IMR-90 (cell line): ENCODE measurements around the gene CASTOR1. TPM values are rescaled to one million over a fixed set of nuclear protein-coding genes. Genes with fewer than 3 reads are reported as not detected.

Experiments
- ATAC-seq: fragments of 200-7000 bp; cut with Tn5 transposase; 2 replicates; pipeline ENCODE4 v1.9.1; 2020; ENCODE audit warnings: low read depth, mild to moderate bottlenecking, moderate library complexity
- BruUV-seq: library from RNA; stranded (reverse); fragments of 400-500 nt; replicated peaks from 2 replicates; lab custom pipeline; 2021; lab: Mats Ljungman, UMichigan
- CTCF ChIA-PET: fragments of 300-600 bp; formaldehyde crosslinking; extraction: SDS; loops from one replicate; lab custom pipeline; 2021; ENCODE audit warnings: antibody characterized with exemption; lab: Yijun Ruan, JAX
- POLR2A ChIA-PET: fragments of 300-600 bp; sonication (Branson Sonifier 250); formaldehyde crosslinking; loops from one replicate; lab custom pipeline; 2022; ENCODE audit warnings: antibody characterized with exemption; ENCODE audit not compliant: unreplicated experiment; lab: Charles Lee
- DNase-seq: peaks from one replicate; pipeline ENCODE4 v3.0.0; 2013
- H2AFZ ChIP-seq: replicated peaks from 2 replicates; pipeline ENCODE3; 2013; ENCODE audit warnings: low read length, mild to moderate bottlenecking; ENCODE audit not compliant: poor library complexity
- H2AK5ac ChIP-seq: 2 replicates; pipeline ENCODE4 v1.6.1; 2013; ENCODE audit warnings: low read depth, low read length, inconsistent platforms
- H2AK9ac ChIP-seq: replicated peaks from 2 replicates; pipeline ENCODE3; 2013; ENCODE audit warnings: mild to moderate bottlenecking, low read depth, low read length, moderate library complexity; ENCODE audit not compliant: poor library complexity
- H2BK120ac ChIP-seq: 2 replicates; pipeline ENCODE4 v1.6.1; 2013; ENCODE audit warnings: low read depth, low read length, inconsistent platforms
- H2BK15ac ChIP-seq: 3 replicates; pipeline ENCODE4 v1.6.1; 2013; ENCODE audit warnings: low read depth, low read length, inconsistent platforms
- H2BK20ac ChIP-seq: 2 replicates; pipeline ENCODE4 v1.6.1; 2013; ENCODE audit warnings: low read depth, mild to moderate bottlenecking, inconsistent platforms, low read length, moderate library complexity
- H2BK5ac ChIP-seq: 2 replicates; pipeline ENCODE4 v1.6.1; 2013; ENCODE audit warnings: mild to moderate bottlenecking, low read depth, low read length, inconsistent platforms; ENCODE audit not compliant: poor library complexity, severe bottlenecking
- H3K14ac ChIP-seq: replicated peaks from 2 replicates; pipeline ENCODE4 v1.6.1; 2013; ENCODE audit warnings: low read depth, low read length, inconsistent platforms
- H3K18ac ChIP-seq: 2 replicates; pipeline ENCODE4 v1.6.1; 2013; ENCODE audit warnings: low read depth, low read length, control low read depth
- H3K23ac ChIP-seq: 2 replicates; pipeline ENCODE4 v1.6.1; 2013; ENCODE audit warnings: low read depth, low read length, inconsistent platforms
- H3K27ac ChIP-seq: 2 replicates; pipeline ENCODE4 v1.5.1; 2013; ENCODE audit warnings: mild to moderate bottlenecking, control low read depth, low read length; ENCODE audit not compliant: insufficient read depth
- H3K27me3 ChIP-seq: 2 replicates; pipeline ENCODE4 v1.6.1; 2013; ENCODE audit warnings: low read length; ENCODE audit not compliant: control insufficient read depth, insufficient read depth
- H3K36me3 ChIP-seq: 2 replicates; pipeline ENCODE4 v1.6.1; 2013; ENCODE audit warnings: low read length, mixed read lengths; ENCODE audit not compliant: control insufficient read depth, insufficient read depth
- H3K4ac ChIP-seq: 2 replicates; pipeline ENCODE4 v1.6.1; 2013; ENCODE audit warnings: low read depth, low read length, inconsistent platforms
- H3K4me1 ChIP-seq: 2 replicates; pipeline ENCODE4 v1.6.1; 2013; ENCODE audit warnings: low read length, mixed read lengths; ENCODE audit not compliant: control insufficient read depth, insufficient read depth
- H3K4me2 ChIP-seq: 2 replicates; pipeline ENCODE4 v1.6.1; 2013; ENCODE audit warnings: low read depth, mild to moderate bottlenecking, control low read depth, low read length, moderate library complexity
- H3K4me3 ChIP-seq: 2 replicates; pipeline ENCODE4 v1.5.1; 2013; ENCODE audit warnings: low read depth, mild to moderate bottlenecking, control low read depth, low read length, moderate library complexity; ENCODE audit not compliant: insufficient read depth
- H3K56ac ChIP-seq: 2 replicates; pipeline ENCODE4 v1.6.1; 2013; ENCODE audit warnings: low read length, inconsistent platforms; ENCODE audit not compliant: insufficient read depth; ENCODE audit errors: extremely low read depth
- H3K79me1 ChIP-seq, 2 experiments: 2 replicates each; pipeline ENCODE4 v1.6.1; 2013; ENCODE audit warnings: low read length in 2 of 2, inconsistent platforms in 1 of 2, low read depth in 1 of 2
- H3K9ac ChIP-seq: 2 replicates; pipeline ENCODE4 v1.6.1; 2013; ENCODE audit warnings: low read depth, low read length, control low read depth
- H3K9me1 ChIP-seq: 2 replicates; pipeline ENCODE4 v1.6.1; 2013; ENCODE audit warnings: low read length, inconsistent platforms; ENCODE audit not compliant: insufficient read depth
- H3K9me3 ChIP-seq: 2 replicates; pipeline ENCODE4 v1.6.1; 2013; ENCODE audit warnings: low read length; ENCODE audit not compliant: control insufficient read depth, insufficient read depth
- H4K20me1 ChIP-seq: 2 replicates; pipeline ENCODE4 v1.6.1; 2013; ENCODE audit warnings: low read length, inconsistent platforms; ENCODE audit not compliant: insufficient read depth
- H4K5ac ChIP-seq: 2 replicates; pipeline ENCODE4 v1.6.1; 2013; ENCODE audit warnings: mild to moderate bottlenecking, low read depth, low read length, control low read depth
- H4K8ac ChIP-seq, 2 experiments: 2 replicates each; pipeline ENCODE4 v1.6.1; 2013; ENCODE audit warnings: low read depth in 2 of 2, low read length in 2 of 2, control low read depth in 1 of 2, inconsistent platforms in 1 of 2
- H4K91ac ChIP-seq: 2 replicates; pipeline ENCODE4 v1.6.1; 2013; ENCODE audit warnings: low read depth, low read length, inconsistent platforms; ENCODE audit not compliant: insufficient read depth
- MXI1 ChIP-seq: IDR thresholded peaks from 2 replicates; pipeline ENCODE4 v1.6.1; 2012; ENCODE audit warnings: low read depth, mild to moderate bottlenecking, low read length, moderate library complexity, borderline replicate concordance
- RCOR1 ChIP-seq: IDR thresholded peaks from 2 replicates; pipeline ENCODE4 v1.6.1; 2012; ENCODE audit warnings: mild to moderate bottlenecking, low read length, improper control_type of control experiment; ENCODE audit not compliant: insufficient replicate concordance
- WGBS, 2 experiments: methylation state at CpG; one replicate each; pipeline versions ENCODE4 v1.1.5 to v1.1.7; 2013; ENCODE audit warnings: missing lambda C conversion rate in 2 of 2; ENCODE audit not compliant: insufficient read length in 1 of 2; ENCODE audit errors: extremely low coverage in 2 of 2; 5-methylcytosine and 5-hydroxymethylcytosine counted together
- dilution Hi-C: fragments of 300-500 bp; cut with HindIII; formaldehyde crosslinking; loops from one replicate; pipeline ENCODE4 v1.14.3; 2018; ENCODE audit warnings: low sequenced_read_pairs; ENCODE audit not compliant: unreplicated experiment
- in situ Hi-C: fragments of 300-500 bp; cut with MboI; formaldehyde crosslinking; loops from 3 replicates; pipeline ENCODE4 v1.14.3; 2019; ENCODE audit warnings: low sequenced_read_pairs, inconsistent platforms, mixed read lengths
- intact Hi-C: fragments of 100-400 bp; cut with micrococcal nuclease; formaldehyde crosslinking; loops from 2 replicates; pipeline ENCODE4 v1.10.0; 2022
- polyA plus RNA-seq, 3 experiments: library from polyadenylated mRNA; depleted of rRNA; stranded (reverse); fragments of >200 nt; gene quantifications; 2 replicates each; pipeline ENCODE4 v1.2.3, GENCODE V29; 2012; ENCODE audit warnings: low replicate concordance in 1 of 3
- total RNA-seq: library from RNA; depleted of rRNA; stranded (reverse); fragments of >200 nt; gene quantifications from 2 replicates; pipeline ENCODE4 v1.2.3, GENCODE V29; 2012

The CASTOR1 gene
- total and polyA plus RNA-seq, 2 of the 4 experiments (the other 2 are of a cell fraction): 10.6 to 23.5 TPM

GRCh38 chr22:30323246-30323645, 33.9 kb upstream of the CASTOR1 start:
- Histone ChIP-seq H3K4me2 (no peak overlapping the region), H4K5ac (no peak overlapping the region), H3K9me3 (no peaks in the 10 kb centered on the region), H3K56ac (no peak overlapping the region), H2AK5ac (no peak overlapping the region), H2BK120ac (no peak overlapping the region), H3K79me1 (peaks cover 36 to 81% of the 10 kb centered on the region in 2 experiments), H3K23ac (no peak overlapping the region), H3K27me3 (no peaks in the 10 kb centered on the region), H3K27ac (no peak overlapping the region), H3K9ac (no peak overlapping the region), H4K8ac (no peak overlapping the region), H3K4me1 (peaks cover 25% of the 10 kb centered on the region), H2BK15ac (no peak overlapping the region), H3K4ac (no peak overlapping the region), H4K91ac (no peak overlapping the region), H2AK9ac (no peak overlapping the region), H3K4me3 (no peak overlapping the region), H3K18ac (no peak overlapping the region), H2BK5ac (no peak overlapping the region), H3K36me3 (peaks cover 15% of the 10 kb centered on the region), H2AFZ (no peak overlapping the region), H2BK20ac (no peak overlapping the region), H4K20me1 (peaks cover 65% of the 10 kb centered on the region), H3K14ac (no peak overlapping the region), H3K9me1 (peaks cover 48% of the 10 kb centered on the region)
- no peak for DNase-seq
- WGBS, 2 experiments: no CpG with 5 or more reads among the region's 3 CpGs
- no peak for ATAC-seq
- dilution Hi-C loops (no loop called here), in situ Hi-C loops (no loop called here), intact Hi-C loops (no loop called here)
- CTCF ChIA-PET: interaction anchor here (0.6 kb wide), 1 partner anchor 23 kb away, joined by 3 read pairs; no protein-coding TSS in a partner anchor
- TF ChIP-seq RCOR1: no peak
- no peak for TF ChIP-seq MXI1
- no TSS peak for BruUV-seq
- POLR2A ChIA-PET: interaction anchor here (0.6 kb wide), 1 partner anchor 155 kb away, joined by 4 read pairs; no protein-coding TSS in a partner anchor
